Measurements from ENCODE around the gene SNTB2.

The SNTB2 gene

DNA sequence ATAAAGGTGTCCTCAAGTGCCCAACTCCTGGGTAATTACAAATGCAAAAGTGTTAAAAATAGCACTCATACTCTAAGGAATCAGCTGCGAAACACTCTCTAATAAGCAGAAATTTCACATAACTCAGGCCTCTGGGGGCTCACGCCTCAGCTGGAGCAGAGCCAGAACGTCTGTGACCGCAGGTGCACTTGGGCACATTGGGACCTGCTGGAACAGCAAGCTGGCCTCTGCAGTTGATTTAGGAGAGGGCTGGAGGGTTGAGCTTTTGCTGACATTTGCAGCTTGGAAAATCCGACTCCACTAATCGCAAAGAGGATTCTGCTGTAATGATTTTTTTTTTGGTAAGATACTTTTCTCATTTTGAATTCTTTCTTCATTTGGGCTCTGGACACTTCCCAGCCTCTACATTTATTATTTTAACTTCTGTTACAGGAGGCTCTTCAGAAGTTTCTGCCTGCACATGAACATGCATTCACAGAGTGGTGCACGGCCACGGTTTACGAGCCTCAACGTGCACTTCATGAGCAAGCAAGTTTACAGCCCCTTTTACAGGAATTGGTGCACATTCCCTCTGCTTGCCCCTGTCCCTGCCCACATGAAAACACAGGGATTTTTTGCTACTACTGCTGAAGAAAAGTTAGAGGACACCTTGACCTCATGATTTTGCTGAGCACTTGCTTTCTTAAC is 4.1 kb upstream of the SNTB2 start:
- no peak for DNase-seq

DNA sequence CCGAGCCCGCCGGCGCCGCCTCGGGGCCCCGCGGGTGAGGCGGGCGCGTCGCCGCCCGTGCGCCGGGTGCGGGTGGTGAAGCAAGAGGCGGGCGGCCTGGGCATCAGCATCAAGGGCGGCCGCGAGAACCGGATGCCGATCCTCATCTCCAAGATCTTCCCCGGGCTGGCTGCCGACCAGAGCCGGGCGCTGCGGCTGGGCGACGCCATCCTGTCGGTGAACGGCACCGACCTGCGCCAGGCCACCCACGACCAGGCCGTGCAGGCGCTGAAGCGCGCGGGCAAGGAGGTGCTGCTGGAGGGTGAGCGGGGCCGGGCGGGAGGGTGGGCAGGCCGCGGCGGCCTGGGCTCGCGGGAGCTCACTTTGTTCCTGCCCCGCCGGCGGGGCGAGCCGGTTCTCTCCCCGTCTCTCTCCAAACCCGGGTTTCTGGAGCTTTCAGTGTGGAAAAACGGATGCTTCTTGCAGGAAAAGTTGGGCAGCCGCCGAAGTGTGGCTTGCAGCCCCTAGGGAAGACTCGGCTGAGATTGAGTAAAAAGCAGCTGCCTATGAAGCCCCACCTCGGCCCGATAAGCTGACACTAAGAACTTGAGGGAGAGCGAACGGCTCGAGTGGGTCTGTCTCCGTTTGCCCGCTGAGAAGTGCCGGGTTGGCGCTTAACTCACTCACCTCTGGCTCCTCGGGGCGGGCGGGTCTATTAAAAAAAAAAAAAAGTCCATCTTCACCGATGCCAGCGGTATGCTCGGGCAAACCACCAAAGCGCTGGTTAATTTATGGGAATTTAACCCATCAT is 677 bp downstream of the SNTB2 start:
- DNase-seq = peak; percentile 54

DNA sequence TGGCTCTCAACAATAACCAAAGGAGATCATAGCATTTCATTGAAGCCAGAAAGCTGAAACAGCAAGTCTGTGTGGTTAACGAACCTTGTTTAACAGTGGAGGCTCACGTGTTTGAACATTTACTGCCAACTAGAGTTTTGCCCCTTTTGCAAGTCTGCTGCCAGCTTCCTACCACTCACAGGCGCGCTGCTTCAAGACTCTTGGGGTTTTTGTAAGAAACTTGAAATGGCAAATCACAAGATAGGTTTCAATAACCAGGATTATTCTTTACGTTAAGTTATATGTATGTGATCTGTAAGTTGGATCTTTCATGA is 1.2 kb downstream of the SNTB2 start:
- peak; percentile 45 for DNase-seq

DNA sequence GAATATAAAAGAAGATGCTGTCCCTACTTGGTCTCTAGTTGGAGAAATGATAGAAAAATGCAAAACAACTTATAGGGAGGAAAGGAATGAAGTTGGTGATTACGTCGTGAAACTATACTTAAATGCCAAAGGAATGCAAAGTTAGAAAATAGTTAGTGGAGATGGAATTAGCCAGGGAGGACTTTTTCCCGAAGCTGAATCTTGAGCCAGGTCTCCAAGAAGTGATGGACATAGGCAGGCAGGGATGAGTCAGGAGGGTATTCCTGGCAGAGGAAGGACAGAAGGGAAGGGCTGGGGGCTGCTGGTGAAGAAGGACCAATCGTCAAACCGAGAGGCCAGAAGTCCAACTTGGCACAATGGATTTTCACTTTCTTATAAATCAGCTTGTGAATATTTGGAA is 1.8 kb downstream of the SNTB2 start:
- no peak for DNase-seq

DNA sequence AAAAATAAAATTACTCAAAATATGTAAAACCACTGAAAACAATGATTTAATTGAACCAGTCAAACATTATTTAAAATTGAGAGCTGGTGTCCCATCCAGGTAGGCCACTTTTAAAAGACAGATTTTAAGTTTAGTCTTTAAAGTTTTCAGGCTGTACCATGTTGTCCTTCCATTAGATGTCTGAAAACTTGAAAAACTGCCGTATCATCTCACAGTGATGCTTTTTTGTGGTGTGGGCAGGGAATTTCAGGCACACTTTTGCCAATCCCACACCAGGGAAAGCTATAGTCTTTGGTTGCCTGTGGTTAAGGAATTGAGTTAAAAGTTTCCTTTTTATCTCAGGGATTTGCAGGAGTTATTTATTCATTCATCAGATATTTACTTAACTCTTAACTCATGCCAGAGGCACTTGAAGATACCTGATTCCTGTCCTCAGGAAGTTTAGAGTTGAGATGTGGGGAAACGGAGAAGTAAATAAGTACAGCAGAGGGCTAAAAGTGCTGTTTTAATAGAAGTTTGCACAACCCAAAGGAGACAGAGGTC is 3.2 kb downstream of the SNTB2 start:
- DNase-seq = no peak

DNA sequence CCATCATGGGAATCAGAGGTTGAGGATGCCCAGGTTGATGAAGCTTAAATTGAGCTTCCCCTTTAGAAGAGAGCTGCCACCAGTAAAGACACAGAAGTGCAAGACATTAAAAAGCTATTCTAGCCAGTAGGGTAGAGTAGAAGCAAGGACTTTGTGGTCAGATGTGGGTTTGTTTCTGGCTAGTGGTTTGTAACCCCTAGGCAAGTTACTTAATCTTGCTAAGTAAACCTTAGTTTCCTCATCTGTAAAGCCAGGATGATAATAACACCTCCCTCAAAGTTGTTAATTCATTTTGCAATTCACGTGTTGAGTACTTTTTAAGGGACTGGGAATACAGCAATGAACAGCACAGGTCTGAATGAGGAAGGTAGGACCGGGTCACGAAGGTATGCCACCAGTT is 3.6 kb downstream of the SNTB2 start:
- no peak for DNase-seq

DNA sequence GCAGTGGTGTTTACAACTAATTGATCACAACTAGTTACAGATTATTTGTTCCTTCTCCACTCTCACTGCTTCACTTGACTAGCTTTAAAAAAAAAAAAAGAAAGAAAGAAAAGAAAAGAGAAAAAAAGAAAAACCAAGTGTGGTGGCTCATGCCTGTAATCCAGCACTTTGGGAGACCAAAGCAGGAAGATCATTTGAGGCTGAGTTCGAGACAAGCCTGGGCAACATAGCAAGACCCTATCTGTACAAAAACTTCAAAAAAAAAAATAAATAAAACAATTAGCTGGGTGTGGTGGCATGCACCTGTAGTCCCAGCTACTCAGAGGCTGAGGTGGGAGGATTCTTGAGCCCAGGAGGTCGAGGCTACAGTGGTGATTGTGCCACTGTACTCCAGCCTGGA is 4.2 kb downstream of the SNTB2 start:
- DNase-seq = no peak

DNA sequence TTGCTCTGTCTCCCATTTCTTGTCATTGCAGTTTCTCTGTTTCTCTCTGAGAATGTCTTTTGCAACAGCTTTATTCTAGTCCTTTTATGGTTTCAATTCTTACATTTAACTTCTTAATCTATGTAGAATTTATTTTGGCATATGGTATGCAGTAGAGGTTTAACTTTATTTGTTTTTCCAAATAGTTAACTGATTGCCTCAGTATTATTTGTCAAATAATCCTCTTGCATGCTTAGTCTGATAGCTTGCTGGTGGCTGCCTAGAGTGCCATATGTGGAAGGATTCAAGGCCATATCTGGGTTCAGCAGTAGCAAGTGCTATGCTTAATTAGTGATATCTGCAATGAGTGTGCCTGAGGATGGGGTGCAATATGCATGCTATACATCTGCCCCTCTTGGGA is 6.9 kb downstream of the SNTB2 start:
- no peak for DNase-seq

DNA sequence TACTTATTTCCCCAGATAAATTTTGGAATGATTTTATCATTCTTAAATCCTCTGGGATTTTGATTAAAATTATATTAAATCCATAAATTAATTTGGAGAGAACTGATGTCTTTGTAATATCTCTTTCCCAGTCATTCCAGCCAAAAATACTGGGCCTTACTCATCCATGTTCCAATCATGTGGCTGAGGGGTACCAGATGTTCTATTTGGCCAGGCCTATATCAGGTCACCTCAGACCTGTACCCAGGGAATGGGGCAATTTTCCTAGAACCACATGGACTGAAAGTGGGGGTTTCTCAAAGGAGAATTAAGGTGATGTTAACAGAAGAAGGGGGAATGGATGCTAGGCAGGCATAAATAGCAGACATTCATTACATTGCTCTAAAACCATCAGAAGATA is 7.5 kb downstream of the SNTB2 start:
- DNase-seq = no peak

DNA sequence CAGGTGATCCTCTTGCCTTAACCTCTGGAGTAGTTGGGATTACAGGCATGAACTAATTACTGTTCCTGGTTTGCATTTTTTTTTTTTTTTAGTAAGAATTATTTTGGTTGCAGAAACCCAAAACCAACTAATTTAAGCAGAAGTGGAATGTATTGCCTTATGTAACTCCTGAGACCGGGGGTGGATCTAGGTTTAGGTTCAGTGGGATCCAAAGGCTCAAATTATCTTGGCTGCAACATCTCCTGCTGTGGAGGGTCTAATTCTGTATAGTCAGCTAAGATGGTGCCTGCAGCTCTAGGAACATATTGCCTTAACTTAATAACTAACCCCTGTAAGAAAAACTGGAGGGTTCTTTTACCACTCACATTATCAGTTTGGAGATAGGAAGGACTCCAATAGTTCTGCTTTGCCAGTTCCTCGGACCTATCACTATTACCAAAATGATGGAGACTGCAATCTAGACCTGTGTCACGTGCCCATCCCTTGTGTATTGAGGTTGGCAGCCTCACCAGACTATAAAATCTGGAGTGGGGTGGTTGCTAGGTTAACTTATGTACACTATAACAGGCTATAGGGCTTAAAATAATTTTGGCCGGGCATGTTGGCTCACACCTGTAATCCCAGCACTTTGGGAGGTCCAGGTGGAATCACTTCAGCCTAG is 8.5 kb downstream of the SNTB2 start:
- no peak for DNase-seq

DNA sequence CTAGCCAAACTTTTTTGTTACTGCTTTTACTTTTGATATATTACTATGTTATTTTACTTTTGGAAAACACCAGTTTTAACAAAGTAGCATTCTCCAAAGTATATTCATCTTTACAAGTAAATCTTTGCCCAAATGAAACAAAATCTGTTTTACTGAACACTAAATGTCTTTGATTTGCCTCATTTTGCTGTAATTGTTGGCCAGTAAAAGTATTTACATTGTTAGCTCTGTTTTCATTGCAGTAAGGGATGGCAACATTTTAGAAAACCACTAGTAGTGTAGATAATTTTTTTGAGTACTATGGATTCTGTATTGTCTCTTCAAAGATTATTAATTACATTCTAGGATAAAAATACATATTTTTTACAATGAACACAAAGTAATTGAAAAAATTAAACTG is 10.6 kb downstream of the SNTB2 start:
- DNase-seq = no peak

DNA sequence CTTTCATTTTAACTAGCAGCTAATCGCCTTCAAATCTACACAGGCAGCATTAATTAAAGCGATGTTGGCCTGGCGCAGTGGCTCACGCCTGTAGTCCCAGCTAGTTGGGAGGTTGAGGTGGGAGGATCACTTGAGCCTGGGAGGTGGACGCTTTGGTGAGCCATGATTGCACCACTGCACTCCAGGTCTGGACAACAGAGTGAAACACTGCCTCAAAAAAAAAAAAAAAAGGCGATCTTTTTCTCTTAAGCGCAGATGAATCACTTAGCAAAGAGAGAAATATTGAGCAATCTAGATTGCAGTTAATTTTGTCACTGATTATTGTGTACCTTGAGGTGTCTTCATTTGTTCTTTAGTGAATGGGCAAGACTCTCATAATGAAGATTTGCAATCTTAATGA is 12.4 kb downstream of the SNTB2 start:
- DNase-seq = no peak

DNA sequence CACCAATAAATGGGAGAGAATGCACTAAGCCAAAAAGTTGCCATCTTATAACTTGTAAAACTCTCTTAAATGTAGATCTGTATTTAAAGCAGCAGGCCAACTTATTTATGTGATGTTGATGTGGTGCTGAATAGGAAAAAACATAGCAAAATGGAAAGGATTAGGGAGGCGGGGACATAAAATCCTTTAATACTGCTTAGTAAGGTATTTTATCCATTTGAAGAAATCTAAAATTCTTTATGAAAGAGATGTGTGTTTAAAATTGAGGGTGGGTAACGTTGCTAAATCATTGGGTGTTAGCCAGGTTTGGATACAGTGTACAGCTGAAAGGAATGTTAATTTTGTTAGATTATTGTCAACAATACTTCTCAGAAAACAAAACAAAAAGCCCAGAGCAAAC is 14.3 kb downstream of the SNTB2 start:
- DNase-seq = no peak

DNA sequence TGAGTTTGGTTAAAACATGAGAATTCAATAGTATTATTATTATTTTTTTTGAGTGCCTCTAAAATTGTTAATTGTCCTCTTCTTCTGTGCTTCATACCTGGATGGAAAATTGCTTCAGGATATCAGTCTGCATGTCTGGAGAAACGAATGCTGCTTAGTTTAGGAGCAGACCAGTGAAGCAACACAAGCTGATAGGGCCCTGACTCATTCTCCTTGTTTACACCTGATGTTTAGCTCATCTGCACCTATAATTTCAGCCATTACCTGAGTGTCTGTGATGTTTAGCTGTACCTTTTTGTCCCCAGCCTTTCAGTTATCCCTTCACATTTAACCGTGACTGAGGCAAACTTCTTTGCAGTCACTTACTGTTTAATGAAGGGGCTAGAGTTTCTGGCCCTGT is 14.8 kb downstream of the SNTB2 start:
- DNase-seq = no peak

DNA sequence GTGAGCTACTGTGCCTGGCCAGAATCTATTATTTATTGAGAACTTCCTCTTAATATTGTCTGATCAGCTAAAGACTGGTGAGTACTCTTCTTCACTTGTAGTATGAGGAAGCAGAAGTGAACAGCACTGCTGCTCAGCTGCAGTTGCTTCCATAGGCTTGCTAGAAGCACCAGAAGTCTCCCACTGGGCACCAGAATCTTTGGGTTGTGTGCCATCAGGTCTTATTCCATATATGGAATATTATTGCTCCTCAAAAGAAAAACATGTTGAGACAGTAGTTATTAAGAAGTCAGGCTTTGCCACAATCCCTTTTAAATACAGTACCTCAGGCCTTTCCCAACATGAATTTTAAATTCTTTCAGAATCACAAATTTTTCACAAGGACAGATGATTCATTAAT is 17.2 kb downstream of the SNTB2 start:
- DNase-seq = no peak

DNA sequence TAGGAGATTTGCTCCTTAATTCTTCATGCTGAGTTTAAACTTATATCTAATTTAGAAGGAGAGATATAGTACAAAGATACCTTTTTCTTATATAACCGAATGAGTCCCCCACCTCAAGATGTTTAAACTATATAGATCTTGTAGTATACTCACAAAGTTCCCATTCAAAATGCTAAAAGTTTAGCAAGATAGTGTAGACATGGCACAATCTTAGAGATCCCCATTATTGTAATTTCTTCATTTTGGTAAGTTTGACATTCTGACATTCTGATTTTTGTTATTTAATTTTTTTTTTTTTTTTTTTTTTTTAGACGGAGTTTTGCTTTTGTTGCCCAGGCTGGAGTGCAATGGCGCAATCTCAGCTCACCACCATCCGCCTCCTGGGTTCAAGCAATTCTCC is 22.8 kb downstream of the SNTB2 start:
- DNase-seq = no peak

DNA sequence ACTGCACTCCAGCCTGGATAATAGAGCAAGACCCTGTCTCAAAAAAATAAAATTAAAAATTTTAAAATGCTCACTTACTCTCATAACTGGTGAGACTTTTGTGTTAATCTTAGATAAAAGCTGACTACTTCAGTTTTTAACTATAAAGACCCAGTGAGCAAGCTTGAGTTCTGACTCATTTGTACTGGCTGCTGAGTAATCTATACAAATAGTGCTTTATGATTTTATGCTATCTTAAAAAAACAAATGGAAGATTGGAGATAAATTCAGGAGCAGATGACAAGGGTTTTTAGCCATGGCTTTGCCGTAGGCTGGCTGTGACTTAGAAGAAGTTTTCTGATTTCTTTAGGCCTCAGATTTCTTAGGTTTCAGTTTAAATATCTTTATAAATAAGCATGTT is 30.5 kb downstream of the SNTB2 start:
- no peak for DNase-seq

DNA sequence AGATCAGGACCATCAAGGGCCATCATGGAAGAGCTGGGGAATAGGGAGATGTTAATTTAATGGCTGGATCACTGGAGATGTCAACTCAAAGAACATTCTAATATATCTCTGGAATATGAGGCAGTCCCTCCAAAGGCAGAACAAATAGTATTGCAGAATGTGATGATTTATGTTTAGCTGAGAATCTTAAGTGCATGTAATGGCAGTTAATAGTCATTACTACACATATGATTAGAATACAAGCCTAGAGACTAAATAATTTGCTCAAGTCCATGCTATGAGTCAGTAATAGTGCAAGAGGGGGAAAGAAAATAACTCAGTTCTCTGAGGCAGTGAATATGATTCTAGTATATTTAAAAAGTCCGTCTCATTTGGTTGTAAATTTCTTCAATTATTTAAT is 32.3 kb downstream of the SNTB2 start:
- DNase-seq = no peak

DNA sequence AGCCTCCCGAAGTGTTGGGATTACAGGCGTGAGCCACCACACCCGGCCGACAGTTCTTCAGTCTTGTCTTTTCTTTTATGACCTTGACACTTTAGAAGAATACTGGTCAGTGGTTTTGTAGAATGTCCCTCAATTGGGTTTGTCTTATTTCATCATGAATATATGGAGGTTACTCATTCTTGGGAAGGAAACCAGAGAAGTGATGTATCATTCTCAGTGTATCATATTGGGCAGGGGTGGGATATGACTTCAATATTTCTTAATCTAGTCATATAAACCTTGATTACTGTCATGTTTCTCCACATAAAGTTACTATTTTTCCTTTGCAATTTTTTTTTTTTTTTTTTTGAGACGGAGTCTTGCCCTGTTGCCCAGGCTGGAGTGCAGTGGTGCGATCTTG is 36.9 kb downstream of the SNTB2 start:
- no peak for DNase-seq

DNA sequence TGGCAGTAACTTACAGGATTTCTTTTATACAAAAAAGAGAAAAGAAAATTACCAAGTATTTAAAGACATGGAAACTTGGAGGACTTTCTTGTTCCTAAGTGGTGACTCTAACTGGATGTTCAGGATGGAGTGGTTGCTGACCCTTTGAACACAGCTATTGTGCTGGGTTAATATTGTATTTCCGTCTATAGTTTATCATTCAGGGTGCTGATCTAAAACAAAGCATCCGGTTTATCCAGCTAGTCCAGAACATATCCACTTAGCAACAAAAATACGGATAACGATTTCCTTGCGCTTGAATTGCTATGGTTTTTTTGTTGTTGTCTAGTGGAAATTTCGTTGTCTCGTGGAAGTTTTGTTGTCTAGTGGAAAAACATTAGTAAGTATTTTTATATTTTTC is 38.2 kb downstream of the SNTB2 start:
- DNase-seq = no peak

DNA sequence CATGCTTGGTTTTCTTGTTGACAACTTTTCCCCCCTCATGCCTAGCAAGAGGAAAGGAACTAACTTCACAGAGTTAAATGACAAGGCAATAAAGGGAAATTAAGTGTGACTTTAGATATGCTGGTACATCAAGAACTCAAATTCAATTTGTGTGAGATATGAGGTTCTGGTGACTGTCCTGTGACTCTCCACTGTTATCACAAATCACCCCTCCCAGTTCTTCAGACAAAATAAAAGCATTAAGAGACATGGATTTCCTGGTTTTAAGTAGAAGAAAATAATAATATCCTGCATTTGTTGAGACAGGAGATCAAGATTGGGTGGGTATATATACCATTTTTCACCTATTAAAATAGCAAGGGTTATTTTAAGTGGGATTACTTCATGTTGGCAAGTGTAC is 46.2 kb downstream of the SNTB2 start:
- DNase-seq = no peak

DNA sequence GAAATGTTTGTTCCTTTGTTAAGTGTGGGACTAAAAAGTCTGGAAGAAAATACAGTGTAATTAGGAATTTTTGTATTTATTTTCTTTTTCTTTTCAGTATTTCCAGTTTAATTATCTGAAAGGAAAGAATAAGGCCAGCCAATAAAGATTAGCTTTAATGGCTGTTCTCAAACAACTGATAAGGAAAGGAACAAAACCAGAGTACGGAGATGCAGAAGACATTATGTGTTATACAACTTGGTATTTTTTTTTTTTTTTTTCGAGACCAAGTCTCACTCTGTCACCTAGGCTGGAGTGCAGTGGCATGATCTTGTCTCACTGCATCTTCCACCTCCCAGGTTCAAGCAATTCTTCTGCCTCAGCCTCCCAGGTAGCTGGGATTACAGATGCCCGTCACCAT is 47.5 kb downstream of the SNTB2 start:
- DNase-seq = no peak

DNA sequence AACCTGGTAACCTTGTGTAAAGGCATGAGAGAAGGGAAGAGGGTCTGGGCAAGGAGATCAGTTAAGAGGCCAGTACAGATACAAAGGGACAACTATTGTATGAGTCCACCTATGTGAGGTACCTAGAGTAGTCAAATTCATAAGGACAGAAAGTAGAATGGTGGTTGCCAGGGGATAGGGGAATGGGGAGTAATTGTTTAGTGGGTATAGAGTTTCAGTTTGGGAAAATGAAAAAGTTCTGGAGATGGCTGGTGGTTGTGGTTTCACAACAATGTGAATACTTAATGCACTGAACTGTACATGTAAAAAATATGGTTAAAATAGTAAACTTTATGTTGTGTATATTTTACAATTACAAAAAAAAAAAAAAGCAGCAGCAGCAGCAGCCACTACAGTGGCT is 49.4 kb downstream of the SNTB2 start:
- no peak for DNase-seq

DNA sequence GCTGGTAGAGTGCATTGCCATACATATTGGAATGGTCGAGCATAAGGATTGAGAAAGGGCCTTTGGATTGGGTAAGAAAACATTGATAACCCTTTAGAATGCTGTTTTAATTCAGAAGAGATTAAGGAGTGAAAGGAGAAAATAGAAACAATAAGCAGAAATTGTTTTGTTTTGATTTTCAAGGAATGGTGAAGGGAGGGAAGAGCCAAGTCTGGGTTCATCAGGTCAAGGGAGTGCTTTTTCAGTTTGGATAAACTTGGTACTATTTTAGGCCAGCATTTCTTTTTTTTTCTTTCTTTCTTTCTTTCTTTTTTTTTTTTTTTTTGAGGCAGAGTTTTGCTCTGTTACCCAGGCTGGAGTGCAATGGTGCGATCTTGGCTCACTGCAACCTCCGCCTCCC is 50.3 kb downstream of the SNTB2 start:
- no peak for DNase-seq

All from CD4-positive, alpha-beta T cell treated with Interleukin-6 for 4 hours (primary cell).